Suprapubic skin (tissue), 4 donors: ENCODE measurements around the gene CENPX. TPM values are rescaled to one million over a fixed set of nuclear protein-coding genes. Genes with fewer than 3 reads are reported as not detected.
A peak's percentile ranks its signal among the peaks of the same experiment; 100 is the strongest.
"Not testable (repeated sequence)": the region's sequence is repeated elsewhere in the genome, so short reads cannot be mapped to it uniquely, and the experiment has no call there.

Experiments
- DNase-seq, 2 donors: peaks; one replicate each; pipeline ENCODE4 v3.0.0-alpha.2; 2019; ENCODE audit warnings: low spot score in 2 of 2
- H3K27ac ChIP-seq: fragments of 200-600 bp; sonication (generic); one replicate; pipeline ENCODE4 v1.5.1; 2019
- H3K27me3 ChIP-seq: fragments of 200-600 bp; sonication (generic); one replicate; pipeline ENCODE4 v1.5.1; 2019
- H3K36me3 ChIP-seq: fragments of 200-600 bp; sonication (generic); one replicate; pipeline ENCODE4 v1.5.1; 2019
- H3K4me1 ChIP-seq: fragments of 200-600 bp; sonication (generic); one replicate; pipeline ENCODE4 v1.5.1; 2019
- H3K4me3 ChIP-seq: fragments of 200-600 bp; sonication (generic); one replicate; pipeline ENCODE4 v1.5.1; 2019; ENCODE audit warnings: mild to moderate bottlenecking
- H3K9me3 ChIP-seq: fragments of 200-600 bp; sonication (generic); one replicate; pipeline ENCODE4 v1.5.1; 2019
- CTCF ChIP-seq, 2 donors: fragments of 200-600 bp in 1 of 2; fragments of 450-650 bp in 1 of 2; sonication (generic) in 1 of 2; IDR thresholded peaks; one replicate each; pipeline ENCODE4 v1.5.1; 2016 to 2019; ENCODE audit warnings: antibody characterized with exemption in 2 of 2, mild to moderate bottlenecking in 1 of 2, moderate library complexity in 1 of 2
- EP300 ChIP-seq: sonication (generic); formaldehyde crosslinking; IDR thresholded peaks from one replicate; pipeline ENCODE4 v1.6.1; 2017; ENCODE audit warnings: antibody characterized with exemption
- POLR2A ChIP-seq, 2 donors: fragments of 450-650 bp; IDR thresholded peaks; one replicate each; pipeline ENCODE4 v1.6.1; 2017; ENCODE audit warnings: antibody characterized with exemption in 2 of 2, mild to moderate bottlenecking in 2 of 2, moderate library complexity in 2 of 2
- POLR2AphosphoS5 ChIP-seq, 3 donors: sonication (generic); formaldehyde crosslinking; IDR thresholded peaks; one replicate each; pipeline ENCODE4 v1.6.1; 2017; ENCODE audit warnings: antibody characterized with exemption in 3 of 3
- WGBS: methylation state at CpG from one replicate; pipeline ENCODE4 v1.1.5; 2018; 5-methylcytosine and 5-hydroxymethylcytosine counted together
- total RNA-seq, 4 donors: library from RNA; depleted of rRNA; stranded (reverse); fragments of >200 nt; gene quantifications; one replicate each; pipeline ENCODE4 v1.1.0, GENCODE V29; 2016

The CENPX gene
- total RNA-seq, 4 donors from 2014 or later = 75.8 to 81.6 (median 76.8) TPM

GRCh38 chr17:82039695-82040299 lies 17.1 kb upstream of the CENPX start:
- Histone ChIP-seq H3K9me3 (no peaks in the 10 kb centered on the region), H3K27me3 (no peaks in the 10 kb centered on the region), H3K4me3 (no peak overlapping the region), H3K36me3 (no peaks in the 10 kb centered on the region), H3K4me1 (peaks cover 22% of the 10 kb centered on the region), H3K27ac (no peak overlapping the region)
- 93% methylated on average over 6 of the region's 8 CpGs for WGBS
- TF ChIP-seq EP300 (no peak), POLR2AphosphoS5 (IDR thresholded peaks at IDR 0.05) (no peak), CTCF (IDR thresholded peaks at IDR 0.05) (no peak), POLR2A (IDR thresholded peaks at IDR 0.05) (no peak)
- no peak for DNase-seq

GRCh38 chr17:82038796-82039409 lies 16.2 kb upstream of the CENPX start:
- not testable (repeated sequence) for H3K4me3 ChIP-seq, H3K27ac ChIP-seq, H3K36me3 ChIP-seq, DNase-seq, H3K9me3 ChIP-seq, H3K27me3 ChIP-seq
- H3K4me1 ChIP-seq = peaks cover 22% of the 10 kb centered on the region
- 67% methylated on average over 16 of the region's 16 CpGs for WGBS

GRCh38 chr17:82037889-82038195 lies 15.2 kb upstream of the CENPX start:
- Histone ChIP-seq H3K36me3 (no peaks in the 10 kb centered on the region), H3K27me3 (no peaks in the 10 kb centered on the region), H3K27ac (peak overlapping the region; percentile 94), H3K9me3 (no peaks in the 10 kb centered on the region), H3K4me3 (peak overlapping the region; percentile 69), H3K4me1 (peaks cover 22% of the 10 kb centered on the region)
- no peak for TF ChIP-seq CTCF (IDR thresholded peaks at IDR 0.05)
- TF ChIP-seq POLR2AphosphoS5 (IDR thresholded peaks at IDR 0.05) = no peak
- TF ChIP-seq POLR2A (IDR thresholded peaks at IDR 0.05) = no peak
- no peak for TF ChIP-seq EP300
- no peak for DNase-seq
- WGBS = 4% methylated on average over 10 of the region's 10 CpGs

GRCh38 chr17:82037092-82037888 lies 14.6 kb upstream of the CENPX start, which contains the start of gene DCXR:
Gene DCXR, minus strand, starts transcription at chr17:82037697. Its CDS starts 15 bp downstream, at chr17:82037682.
- TF ChIP-seq CTCF (IDR thresholded peaks at IDR 0.05) (peak; percentile 54 to 83), POLR2A (IDR thresholded peaks at IDR 0.05) (peak; percentile 56 to 92), POLR2AphosphoS5 (IDR thresholded peaks at IDR 0.05) (peak in 2 of 3 donors; percentile 68 to 92), EP300 (no peak)
- H3K4me1 ChIP-seq = peaks cover 28% of the 10 kb centered on the region
- WGBS = 0% methylated on average over 9 of the region's 92 CpGs

GRCh38 chr17:82036634-82037091 lies 14.0 kb upstream of the CENPX start:
- Histone ChIP-seq H3K4me1 (peaks cover 34% of the 10 kb centered on the region), H3K27me3 (peaks cover 7% of the 10 kb centered on the region), H3K4me3 (peak overlapping the region; percentile 69), H3K36me3 (no peaks in the 10 kb centered on the region), H3K27ac (peak overlapping the region; percentile 94), H3K9me3 (no peaks in the 10 kb centered on the region)
- DNase-seq = no peak
- TF ChIP-seq POLR2A (IDR thresholded peaks at IDR 0.05) = no peak
- no peak for TF ChIP-seq CTCF (IDR thresholded peaks at IDR 0.05)
- no peak for TF ChIP-seq EP300
- TF ChIP-seq POLR2AphosphoS5 (IDR thresholded peaks at IDR 0.05) = no peak
- WGBS = 11% methylated on average over 7 of the region's 23 CpGs

More at GRCh38 chr17:82037092-82037888, 14.6 kb upstream of the CENPX start, which contains the start of gene DCXR:
- Histone ChIP-seq H3K27me3 (peaks cover 4% of the 10 kb centered on the region), H3K27ac (peak within 1 kb of the TSS; percentile 94), H3K4me3 (peak within 1 kb of the TSS; percentile 69), H3K9me3 (no peaks in the 10 kb centered on the region), H3K36me3 (no peaks in the 10 kb centered on the region)
- peak; percentile 98 to 100 for DNase-seq
